ENCODE measurements around the gene ZDHHC8. TPM values are rescaled to one million over a fixed set of nuclear protein-coding genes. Genes with fewer than 3 reads are reported as not detected.

Gene ZDHHC8
- total RNA-seq, 1 experiment from 2014 or later: 39.9 TPM

- no peaks in the 10 kb centered on the region for H3K27me3 Mint-ChIP-seq (ENCODE audit: insufficient read depth, unreplicated experiment)
- BruUV-seq (replicated peaks): no TSS peak
- intact Hi-C loops (cut with micrococcal nuclease; ENCODE audit: unreplicated experiment): no loop called here
- Histone ChIP-seq H3K4me1 (no peaks in the 10 kb centered on the region), H3K27me3 (replicated peaks; ENCODE audit: control insufficient read depth, insufficient read depth, low read length) (no peaks in the 10 kb centered on the region), H3K36me3 (ENCODE audit: control insufficient read depth, insufficient read depth, low read length) (peaks cover 12% of the 10 kb centered on the region), H3K4me3 (ENCODE audit: low read depth, low read length) (no peak overlapping the region), H3K9me3 (no peaks in the 10 kb centered on the region)
- ChIA-PET POLR2A (no interaction called here), CTCF (no interaction called here)
- no peaks in the 10 kb centered on the region for H3K4me1 Mint-ChIP-seq (ENCODE audit: low read depth, unreplicated experiment)
- no peaks in the 10 kb centered on the region for H3K9me3 Mint-ChIP-seq (ENCODE audit: unreplicated experiment)
- H3K4me3 Mint-ChIP-seq (ENCODE audit: unreplicated experiment): no peak overlapping the region
- TF ChIP-seq CTCF (IDR thresholded peaks at IDR 0.05; ENCODE audit: insufficient read depth in 1 of 2, low read depth in 1 of 2, low read length in 1 of 2, severe bottlenecking in 1 of 2, unreplicated experiment in 1 of 2): no peak
- DNase-seq: no peak
- H3K36me3 Mint-ChIP-seq (ENCODE audit: insufficient read depth, unreplicated experiment): peaks cover 99% of the 10 kb centered on the region
- H3K27ac Mint-ChIP-seq (ENCODE audit: unreplicated experiment): no peak overlapping the region
These were observed 39.7 kb upstream of the ZDHHC8 start for GRCh38 chr22:20091690-20092476.

GRCh38 chr22:20092477-20092854 lies 39.1 kb upstream of the ZDHHC8 start:
- ChIA-PET POLR2A (no interaction called here), CTCF (no interaction called here)
- intact Hi-C loops (cut with micrococcal nuclease; ENCODE audit: unreplicated experiment): no loop called here
- TF ChIP-seq CTCF (IDR thresholded peaks at IDR 0.05; ENCODE audit: insufficient read depth in 1 of 2, low read depth in 1 of 2, low read length in 1 of 2, severe bottlenecking in 1 of 2, unreplicated experiment in 1 of 2): no peak
- Histone ChIP-seq H3K9me3 (no peaks in the 10 kb centered on the region), H3K4me1 (no peaks in the 10 kb centered on the region), H3K27me3 (replicated peaks; ENCODE audit: control insufficient read depth, insufficient read depth, low read length) (no peaks in the 10 kb centered on the region), H3K36me3 (ENCODE audit: control insufficient read depth, insufficient read depth, low read length) (peaks cover 12% of the 10 kb centered on the region), H3K4me3 (ENCODE audit: low read depth, low read length) (no peak overlapping the region)
- no peak overlapping the region for H3K27ac Mint-ChIP-seq (ENCODE audit: unreplicated experiment)
- BruUV-seq (replicated peaks): no TSS peak
- H3K4me1 Mint-ChIP-seq (ENCODE audit: low read depth, unreplicated experiment): no peaks in the 10 kb centered on the region
- peaks cover 99% of the 10 kb centered on the region for H3K36me3 Mint-ChIP-seq (ENCODE audit: insufficient read depth, unreplicated experiment)
- H3K4me3 Mint-ChIP-seq (ENCODE audit: unreplicated experiment): no peak overlapping the region
- no peaks in the 10 kb centered on the region for H3K9me3 Mint-ChIP-seq (ENCODE audit: unreplicated experiment)
- no peak for DNase-seq
- no peaks in the 10 kb centered on the region for H3K27me3 Mint-ChIP-seq (ENCODE audit: insufficient read depth, unreplicated experiment)

GRCh38 chr22:20093418-20094196 lies 38.0 kb upstream of the ZDHHC8 start:
- Mint-ChIP-seq H3K9me3 (ENCODE audit: unreplicated experiment) (no peaks in the 10 kb centered on the region), H3K36me3 (ENCODE audit: insufficient read depth, unreplicated experiment) (peaks cover 99% of the 10 kb centered on the region), H3K27ac (ENCODE audit: unreplicated experiment) (no peak overlapping the region), H3K27me3 (ENCODE audit: insufficient read depth, unreplicated experiment) (no peaks in the 10 kb centered on the region), H3K4me1 (ENCODE audit: low read depth, unreplicated experiment) (no peaks in the 10 kb centered on the region), H3K4me3 (ENCODE audit: unreplicated experiment) (no peak overlapping the region)
- intact Hi-C loops (cut with micrococcal nuclease; ENCODE audit: unreplicated experiment): no loop called here
- H3K27me3 ChIP-seq (replicated peaks; ENCODE audit: control insufficient read depth, insufficient read depth, low read length): no peaks in the 10 kb centered on the region
- H3K4me3 ChIP-seq (ENCODE audit: low read depth, low read length): no peak overlapping the region
- POLR2A ChIA-PET: no interaction called here
- no peaks in the 10 kb centered on the region for H3K4me1 ChIP-seq
- H3K9me3 ChIP-seq: no peaks in the 10 kb centered on the region
- no peak for DNase-seq
- CTCF ChIA-PET: no interaction called here
- H3K36me3 ChIP-seq (ENCODE audit: control insufficient read depth, insufficient read depth, low read length): peaks cover 10% of the 10 kb centered on the region
- no TSS peak for BruUV-seq (replicated peaks)
- TF ChIP-seq CTCF (IDR thresholded peaks at IDR 0.05; ENCODE audit: insufficient read depth in 1 of 2, low read depth in 1 of 2, low read length in 1 of 2, severe bottlenecking in 1 of 2, unreplicated experiment in 1 of 2): no peak

Measured in Caco-2 (cell line).